NT2/D1 (cell line): Measurements from ENCODE around the gene CRISPLD2.

ENCODE experiments used
- SUZ12 ChIP-seq: IDR thresholded peaks from 2 replicates; pipeline ENCODE4 v1.6.1; 2011; ENCODE audit not compliant: insufficient read length, insufficient read depth; ENCODE audit errors: extremely low read depth
- YY1 ChIP-seq: IDR thresholded peaks from 2 replicates; pipeline ENCODE4 v1.6.1; 2011; ENCODE audit not compliant: insufficient read length, insufficient read depth
- ZNF274 ChIP-seq: IDR thresholded peaks from 2 replicates; pipeline ENCODE4 v1.6.1; 2011; ENCODE audit warnings: mild to moderate bottlenecking, low read depth, low read length

- TF ChIP-seq YY1 (no peak), ZNF274 (no peak), SUZ12 (no peak)
Observed at GRCh38 chr16:84925092-84925772, 105.4 kb downstream of the CRISPLD2 start.
